GM18526 (cell line): ENCODE results near the gene CIAPIN1.

Experiments used
- POLR2A ChIP-seq: IDR thresholded peaks from 3 replicates; pipeline ENCODE4 v1.6.1; 2011; ENCODE audit not compliant: insufficient read length; ENCODE audit errors: extremely low read depth

Gene CIAPIN1

DNA sequence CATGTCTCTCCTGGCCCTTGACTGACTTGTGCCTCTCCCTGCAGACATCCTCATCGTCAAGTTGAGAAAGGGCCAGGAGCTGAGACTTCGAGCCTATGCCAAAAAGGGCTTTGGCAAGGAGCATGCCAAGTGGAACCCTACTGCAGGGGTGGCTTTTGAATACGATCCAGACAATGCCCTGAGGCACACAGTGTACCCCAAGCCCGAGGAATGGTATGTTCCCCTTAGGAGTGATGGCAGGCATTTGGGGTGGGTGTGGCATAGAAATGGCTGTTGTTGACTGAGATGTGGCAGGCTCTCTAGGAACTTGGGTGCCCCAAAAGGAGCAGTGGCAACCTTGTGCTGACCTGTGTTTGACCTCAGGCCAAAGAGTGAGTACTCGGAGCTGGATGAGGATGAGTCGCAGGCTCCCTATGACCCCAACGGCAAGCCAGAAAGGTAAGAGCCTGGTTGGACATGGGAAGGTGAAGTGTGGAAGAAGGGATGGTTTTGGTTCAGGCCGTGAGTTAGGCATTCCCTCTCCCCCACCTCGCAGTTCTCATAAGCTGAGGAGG is 22.8 kb upstream of the CIAPIN1 start:
- TF ChIP-seq POLR2A, result no peak

DNA sequence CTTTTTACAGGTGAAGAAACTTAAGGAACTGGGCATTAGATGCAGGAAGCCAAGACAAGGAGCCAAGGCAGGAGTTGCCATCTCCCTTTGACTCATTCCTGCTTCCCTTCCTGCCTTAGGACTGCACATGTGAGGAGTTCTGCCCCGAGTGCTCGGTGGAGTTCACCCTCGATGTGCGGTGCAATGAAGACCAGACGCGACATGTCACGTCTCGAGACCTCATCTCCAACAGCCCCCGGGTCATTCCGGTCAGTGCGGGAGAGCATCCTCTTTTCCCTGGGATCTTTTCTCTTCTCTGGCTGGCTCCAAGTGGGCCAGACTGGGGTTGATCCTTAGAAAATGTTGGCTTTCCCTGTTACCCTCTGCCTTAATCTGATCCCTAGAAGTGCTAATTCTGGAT is 21.9 kb upstream of the CIAPIN1 start:
- no peak for TF ChIP-seq POLR2A

DNA sequence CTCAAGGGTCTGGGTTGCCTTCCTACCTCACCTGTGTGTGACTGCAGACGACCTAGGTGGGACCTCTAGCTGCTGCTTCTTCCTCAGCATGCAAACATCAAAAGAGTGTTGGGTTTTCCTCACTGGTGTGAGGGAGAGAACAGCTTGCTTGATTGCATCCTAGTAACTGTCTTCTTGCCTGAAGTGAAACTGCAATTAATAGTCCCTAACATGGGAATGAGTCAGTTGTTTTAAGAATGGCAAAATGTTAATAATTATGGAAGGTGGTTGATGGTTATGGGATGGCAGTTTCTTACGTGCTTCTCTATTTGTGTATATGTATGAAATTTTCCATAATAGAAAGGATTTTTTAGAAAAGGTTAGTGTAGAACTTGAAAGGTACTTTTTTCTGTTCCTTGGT is 21.2 kb upstream of the CIAPIN1 start:
- TF ChIP-seq POLR2A, result no peak

DNA sequence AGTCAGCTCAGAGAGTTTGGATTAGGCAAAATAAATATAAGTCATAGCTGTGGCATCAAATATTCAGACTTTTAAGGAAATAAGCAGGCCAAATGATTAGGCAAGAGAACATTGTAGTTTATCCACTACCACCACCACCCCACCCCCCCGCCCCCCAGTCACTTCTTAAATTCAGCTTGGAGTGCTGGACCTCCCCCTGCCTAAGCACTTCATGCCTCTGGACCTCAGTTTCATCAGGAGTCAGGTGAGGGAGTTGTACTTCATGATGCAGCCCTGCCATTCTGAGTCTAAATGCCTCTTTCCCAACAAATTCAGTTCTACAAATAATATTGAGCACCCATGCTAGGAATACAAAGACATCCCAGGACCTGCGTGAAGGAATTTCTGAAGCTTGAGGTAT is 17.3 kb upstream of the CIAPIN1 start:
- TF ChIP-seq POLR2A, result no peak

DNA sequence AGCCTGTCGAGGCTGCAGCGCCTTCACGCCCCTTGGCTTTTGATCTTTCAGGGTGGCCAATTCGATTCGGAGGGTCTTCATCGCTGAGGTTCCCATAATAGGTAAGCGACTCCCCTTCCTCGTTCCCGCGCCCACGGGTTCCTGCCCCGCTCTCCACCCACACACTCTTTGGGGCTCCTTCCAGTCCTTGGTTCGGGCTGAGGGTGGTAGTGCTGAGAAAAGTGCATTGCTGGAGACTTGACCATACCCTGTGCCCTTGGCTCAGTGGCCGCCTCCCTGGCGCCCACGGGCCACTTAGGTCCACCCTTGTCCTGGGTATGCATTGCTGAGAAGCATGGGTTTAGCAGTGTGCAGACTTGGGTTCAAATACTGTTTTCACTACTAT is 15.8 kb upstream of the CIAPIN1 start:
- TF ChIP-seq POLR2A, result no peak

DNA sequence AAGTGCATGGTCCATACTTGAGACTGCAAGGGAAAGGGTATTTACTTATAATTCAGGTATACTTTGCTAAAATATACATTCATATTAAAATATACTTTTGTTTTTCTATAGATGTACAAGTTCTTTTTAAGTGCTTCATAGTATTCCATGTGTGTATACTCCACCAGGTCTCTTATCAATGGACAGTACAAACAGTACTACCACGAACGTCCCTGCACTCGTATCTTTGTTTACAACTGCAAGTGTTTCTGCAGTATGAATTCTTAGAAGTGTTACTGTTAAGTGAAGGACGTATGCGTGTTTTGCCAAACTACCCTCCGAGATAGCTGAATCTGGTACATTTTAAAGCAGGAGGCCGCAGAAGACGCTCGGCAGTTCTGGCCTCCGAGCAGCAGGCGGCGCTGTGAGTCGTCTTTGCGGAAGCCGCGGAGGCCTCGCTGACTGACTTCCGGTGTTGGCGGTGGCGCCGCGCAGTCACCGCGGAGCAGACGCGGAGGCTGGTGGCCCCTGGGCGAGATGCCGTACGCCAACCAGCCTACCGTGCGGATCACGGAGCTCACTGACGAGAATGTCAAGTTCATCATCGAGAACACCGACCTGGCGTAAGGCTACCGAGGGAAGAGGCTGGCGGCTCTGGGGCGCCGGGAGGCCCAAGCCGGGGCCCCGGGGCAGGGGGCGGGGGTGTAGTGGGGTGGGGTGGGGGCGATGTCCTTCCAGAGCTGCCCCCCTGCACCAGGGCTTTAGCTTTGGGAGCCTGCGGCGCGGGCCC is 15.2 kb upstream of the CIAPIN1 start, which contains the start of gene POLR2C:
TSS of gene POLR2C (plus strand) at position 471 of the 769 bp plus-strand sequence. CDS start at position 517, 46 bp downstream.
- peak; percentile 99 for TF ChIP-seq POLR2A

DNA sequence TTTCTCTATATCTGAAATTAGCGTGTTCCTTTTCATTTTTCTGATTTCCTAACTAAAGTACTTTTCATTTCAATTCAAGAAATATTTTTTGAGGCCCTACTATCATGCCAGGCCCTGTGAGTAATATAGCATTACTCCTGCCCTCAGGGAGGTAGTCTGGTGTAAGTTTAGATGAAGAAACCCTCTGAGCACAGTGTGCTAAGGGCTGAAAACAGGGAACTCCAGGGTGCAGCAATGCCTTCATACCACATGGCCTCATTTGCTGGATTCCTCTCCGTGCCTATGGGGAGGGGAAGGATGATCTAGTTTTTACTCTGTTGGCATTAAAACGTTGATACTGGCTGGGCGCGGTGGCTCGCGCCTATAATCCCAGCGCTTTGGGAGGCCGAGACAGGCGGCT is 4.8 kb upstream of the CIAPIN1 start:
- no peak for TF ChIP-seq POLR2A

DNA sequence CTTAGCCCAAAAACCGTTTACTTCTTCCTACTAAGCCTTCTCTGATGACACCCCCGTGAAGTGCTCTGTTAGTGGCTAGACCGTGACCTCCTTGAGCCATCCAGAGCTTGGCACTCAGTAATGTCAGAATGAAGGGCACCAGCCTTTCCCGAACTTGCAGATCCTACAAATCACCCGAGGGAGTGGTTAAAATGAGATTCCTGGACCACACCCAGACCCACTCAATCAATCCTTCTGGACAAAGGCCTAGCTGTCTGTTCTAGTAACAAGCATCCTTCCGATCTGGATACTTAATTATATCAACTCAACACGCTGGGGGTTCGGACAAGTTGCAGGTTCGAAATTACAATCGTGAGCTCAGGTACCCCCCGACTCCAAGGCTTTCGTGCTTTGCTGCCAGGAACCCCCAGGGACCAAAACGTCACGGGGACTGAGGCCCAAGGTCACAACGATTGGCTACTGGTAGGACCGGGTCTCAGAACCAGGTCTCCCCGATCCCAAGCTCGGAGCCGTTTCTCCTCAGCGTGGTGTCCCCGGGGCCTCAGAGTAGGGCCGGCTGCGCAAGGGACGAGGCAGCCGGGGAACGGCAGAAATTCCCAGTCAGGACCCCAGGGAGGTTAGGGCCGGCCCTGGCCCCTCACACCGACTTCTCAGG is 527 bp downstream of the CIAPIN1 start:
- no peak for TF ChIP-seq POLR2A

DNA sequence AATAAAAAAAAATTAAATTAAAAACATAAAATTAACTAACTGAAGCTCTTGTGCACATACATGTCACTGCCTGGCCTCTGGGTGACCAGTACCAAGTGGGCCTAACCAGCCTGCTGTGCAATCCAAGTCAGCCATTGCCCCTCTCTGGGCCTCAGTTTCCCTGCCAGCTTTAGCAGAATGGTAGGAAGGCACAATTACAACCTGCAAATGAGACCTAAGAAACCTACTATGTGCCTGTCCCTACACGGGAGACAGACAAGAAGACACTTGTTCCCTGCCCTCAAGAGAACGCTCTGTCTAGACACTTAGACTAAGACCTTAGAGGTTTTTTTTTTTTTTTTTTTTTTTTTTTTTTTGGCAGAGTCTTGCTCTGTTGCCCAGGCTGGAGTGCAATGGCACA is 1.7 kb downstream of the CIAPIN1 start:
- TF ChIP-seq POLR2A, result no peak

DNA sequence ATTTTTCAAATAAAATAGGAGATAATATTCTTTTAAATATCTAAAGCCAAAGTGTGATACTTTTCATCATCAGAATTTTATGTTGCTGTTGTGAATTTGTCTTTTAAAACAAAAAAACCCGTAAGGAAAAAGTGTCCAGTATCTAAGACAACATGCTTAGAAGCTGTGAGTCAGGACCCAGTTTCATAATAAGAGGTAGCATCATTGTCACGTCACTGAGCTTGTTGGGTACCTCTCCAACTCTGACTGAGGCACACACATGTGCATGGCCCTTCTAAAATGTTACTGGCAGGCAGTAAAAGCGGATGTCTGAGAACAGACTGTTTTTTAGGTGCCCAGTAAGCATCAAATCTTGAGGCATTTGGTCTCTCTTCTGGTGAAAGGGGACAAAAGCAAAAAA is 2.5 kb downstream of the CIAPIN1 start:
- no peak for TF ChIP-seq POLR2A

DNA sequence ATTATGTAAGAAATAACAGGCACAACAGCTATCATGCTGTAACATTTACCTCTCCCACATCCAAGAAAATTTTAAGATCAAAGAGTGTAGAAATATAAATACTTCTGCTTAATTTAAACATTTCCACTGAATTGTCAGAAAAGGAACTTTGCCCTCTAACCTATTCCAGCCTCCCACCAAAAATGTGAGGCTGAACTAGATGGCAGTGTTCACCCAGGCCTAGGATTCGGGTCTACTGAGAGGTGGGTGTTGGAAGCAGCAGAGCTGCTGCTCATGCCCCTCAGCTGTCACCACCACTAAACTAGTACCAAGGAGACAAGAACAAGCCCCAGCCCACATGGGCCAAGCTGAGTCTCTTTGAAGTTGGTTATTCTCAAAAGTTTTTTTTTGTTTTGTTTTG is 11.3 kb downstream of the CIAPIN1 start:
- no peak for TF ChIP-seq POLR2A

DNA sequence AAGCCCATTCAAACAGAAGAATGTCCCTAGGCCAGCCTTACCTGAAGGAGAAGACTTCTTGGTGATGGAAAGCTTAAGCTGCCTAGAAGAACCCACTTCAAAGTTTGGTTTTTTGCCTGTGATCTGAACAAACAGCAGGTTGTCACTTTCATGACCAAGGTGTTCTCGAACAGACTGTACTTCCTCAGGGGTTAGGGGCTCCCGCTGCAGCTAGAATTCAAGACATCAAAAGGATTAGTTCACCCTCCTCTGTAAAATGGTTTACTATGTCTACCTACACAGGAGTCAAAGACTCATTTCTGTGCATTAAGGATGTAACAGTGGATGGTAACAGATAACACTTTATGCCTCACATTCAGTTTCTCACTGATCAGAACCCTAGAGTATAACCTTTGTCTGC is 13.2 kb downstream of the CIAPIN1 start:
- no peak for TF ChIP-seq POLR2A

DNA sequence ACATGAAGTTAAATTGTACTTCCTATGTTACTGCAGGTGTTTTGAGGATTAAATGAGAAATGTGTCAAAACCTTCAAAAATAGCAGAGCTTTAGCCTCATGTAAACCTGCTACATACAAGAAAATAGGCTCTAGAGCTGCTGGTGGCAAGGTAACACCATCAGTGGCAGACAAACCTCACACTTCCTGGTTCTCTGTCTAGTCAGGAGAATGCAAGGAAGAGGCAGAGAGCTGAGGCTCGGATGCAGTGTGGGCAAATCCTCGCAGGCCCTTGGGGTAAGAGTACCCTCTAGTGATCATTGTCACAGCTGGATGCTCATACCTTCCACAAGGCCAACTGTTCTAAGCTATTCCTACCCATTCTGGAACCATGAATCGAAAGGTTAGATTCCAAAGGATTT is 14.2 kb downstream of the CIAPIN1 start:
- no peak for TF ChIP-seq POLR2A

DNA sequence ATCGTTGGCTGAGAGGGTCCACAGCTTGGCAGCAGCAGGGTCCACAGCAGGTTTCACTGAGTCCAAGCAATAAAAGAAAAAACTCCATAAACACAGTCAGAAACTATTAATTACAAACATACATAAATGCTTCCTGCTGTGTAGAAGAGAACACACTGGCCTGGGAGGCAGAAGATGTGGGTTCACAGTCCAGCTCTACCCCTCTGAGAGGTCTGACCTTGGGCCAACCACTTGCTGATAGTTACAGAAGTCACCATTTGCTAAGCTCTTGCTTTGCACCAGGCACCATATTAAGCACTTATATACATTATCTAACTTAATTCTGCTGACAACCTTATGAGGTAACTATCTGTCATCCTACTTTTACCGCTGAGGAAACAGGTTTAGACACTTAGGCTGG is 14.7 kb downstream of the CIAPIN1 start:
- TF ChIP-seq POLR2A, result no peak

DNA sequence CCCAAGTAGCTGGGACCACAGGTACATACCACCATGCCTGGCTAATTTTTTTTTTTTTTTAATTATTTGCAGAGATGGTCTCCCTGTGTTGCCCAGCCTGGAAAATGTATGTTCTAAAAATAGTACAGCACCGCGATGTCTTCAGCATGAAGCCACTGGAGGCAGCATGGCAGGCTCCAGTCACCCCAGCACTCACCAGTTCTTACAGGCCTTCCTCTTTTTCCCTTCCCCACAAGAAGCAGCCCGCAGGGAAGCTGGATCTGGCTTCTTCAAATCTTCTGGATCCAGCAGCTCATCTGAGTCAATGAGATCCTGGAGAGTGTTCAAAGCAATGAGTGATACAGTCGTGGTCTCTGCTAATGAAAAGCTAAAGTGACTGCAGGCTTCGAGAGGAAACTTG is 16.2 kb downstream of the CIAPIN1 start:
- no peak for TF ChIP-seq POLR2A

DNA sequence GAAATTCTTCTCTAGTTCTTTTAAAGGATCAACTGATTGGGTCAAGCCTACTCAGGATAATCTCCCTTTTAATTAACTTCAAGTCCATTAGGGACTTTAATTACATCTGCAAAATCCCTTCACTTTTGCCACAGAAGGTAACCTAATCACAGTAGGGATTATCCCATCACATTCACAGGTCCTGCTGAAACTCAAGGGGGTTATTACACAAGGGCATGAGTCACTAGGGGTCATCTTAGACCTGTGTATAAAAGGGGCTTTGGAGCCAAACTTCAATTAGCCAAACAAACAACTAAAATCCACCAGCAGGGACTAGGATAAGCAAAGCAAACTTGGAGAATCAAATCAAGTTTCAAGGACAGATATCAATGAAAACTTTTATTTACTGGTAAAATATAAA is 19.4 kb downstream of the CIAPIN1 start:
- TF ChIP-seq POLR2A, result no peak
